ENCODE results near the gene CFAP410.

GRCh38 chr21:44303490-44303981 lies 35.7 kb downstream of the CFAP410 start:
- TF ChIP-seq, protein P1, sequence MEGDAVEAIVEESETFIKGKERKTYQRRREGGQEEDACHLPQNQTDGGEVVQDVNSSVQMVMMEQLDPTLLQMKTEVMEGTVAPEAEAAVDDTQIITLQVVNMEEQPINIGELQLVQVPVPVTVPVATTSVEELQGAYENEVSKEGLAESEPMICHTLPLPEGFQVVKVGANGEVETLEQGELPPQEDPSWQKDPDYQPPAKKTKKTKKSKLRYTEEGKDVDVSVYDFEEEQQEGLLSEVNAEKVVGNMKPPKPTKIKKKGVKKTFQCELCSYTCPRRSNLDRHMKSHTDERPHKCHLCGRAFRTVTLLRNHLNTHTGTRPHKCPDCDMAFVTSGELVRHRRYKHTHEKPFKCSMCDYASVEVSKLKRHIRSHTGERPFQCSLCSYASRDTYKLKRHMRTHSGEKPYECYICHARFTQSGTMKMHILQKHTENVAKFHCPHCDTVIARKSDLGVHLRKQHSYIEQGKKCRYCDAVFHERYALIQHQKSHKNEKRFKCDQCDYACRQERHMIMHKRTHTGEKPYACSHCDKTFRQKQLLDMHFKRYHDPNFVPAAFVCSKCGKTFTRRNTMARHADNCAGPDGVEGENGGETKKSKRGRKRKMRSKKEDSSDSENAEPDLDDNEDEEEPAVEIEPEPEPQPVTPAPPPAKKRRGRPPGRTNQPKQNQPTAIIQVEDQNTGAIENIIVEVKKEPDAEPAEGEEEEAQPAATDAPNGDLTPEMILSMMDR (IDR thresholded peaks at IDR 0.05; ENCODE audit: low read length) = no peak
- no peak for TF ChIP-seq EZH2 (optimal IDR thresholded peaks at IDR 0.05; ENCODE audit: low read depth, low read length)

All from MM.1S (cell line).